Colonic mucosa (tissue), 4 donors: Measurements from ENCODE around the gene CACNA2D2. TPM values are rescaled to one million over a fixed set of nuclear protein-coding genes. Genes with fewer than 3 reads are reported as not detected.

Experiments used
- DNase-seq: peaks from one replicate; pipeline ENCODE4 v3.0.0-alpha.2; 2020
- H3K27ac ChIP-seq: fragments of 200-600 bp; one replicate; pipeline ENCODE4 v1.8.0; 2021
- H3K27me3 ChIP-seq: fragments of 200-600 bp; one replicate; pipeline ENCODE4 v1.8.0; 2021
- H3K36me3 ChIP-seq: fragments of 200-600 bp; one replicate; pipeline ENCODE4 v1.8.0; 2021
- H3K4me1 ChIP-seq: fragments of 200-600 bp; one replicate; pipeline ENCODE4 v1.8.0; 2021; ENCODE audit warnings: mild to moderate bottlenecking
- H3K4me3 ChIP-seq: fragments of 200-600 bp; one replicate; pipeline ENCODE4 v1.8.0; 2021
- H3K9ac ChIP-seq, 2 donors: one replicate each; pipeline ENCODE4 v1.7.0; 2013; ENCODE audit warnings: control low read depth in 2 of 2, low read depth in 2 of 2, low read length in 2 of 2
- H3K9me3 ChIP-seq: fragments of 200-600 bp; one replicate; pipeline ENCODE4 v1.8.0; 2021
- intact Hi-C: fragments of 100-400 bp; cut with DNase I; formaldehyde crosslinking; loops from one replicate; pipeline ENCODE4 v1.14.1; 2022
- total RNA-seq, 2 donors: library from RNA; stranded (reverse); fragmentation: NEBNext Ultra II Directional in 1 of 2; extraction: Animal tissue kit (Norgen Biotek cat#: 25700) in 1 of 2; gene quantifications; one replicate each; pipeline ENCODE4 v1.2.1, GENCODE V29; 2021
- TF ChIP-seq, protein P1 (sequence below): fragments of 200-600 bp; IDR thresholded peaks from one replicate; pipeline ENCODE4 v1.8.0; 2022; ENCODE audit warnings: antibody characterized with exemption, mild to moderate bottlenecking
- donor health status: healthy.
- donor health status: DM: no; HTN: no; CAD: no.
- donor health status: DM: no; HTN: no; CAD: no.

The CACNA2D2 gene
- total RNA-seq, 2 donors from 2014 or later, result 2.4 to 3.3 TPM

GRCh38 chr3:50322115-50322385 lies 181.4 kb downstream of the CACNA2D2 start:
- no peak for DNase-seq
- intact Hi-C loops, result loop anchor here (10.0 kb wide), 1 partner anchor 47 kb away; the partner anchor contains the start of gene LSMEM2
- H3K36me3 ChIP-seq, result no peaks in the 10 kb centered on the region

GRCh38 chr3:50321336-50322114 lies 181.9 kb downstream of the CACNA2D2 start:
- no peaks in the 10 kb centered on the region for H3K36me3 ChIP-seq
- TF ChIP-seq, protein P1, sequence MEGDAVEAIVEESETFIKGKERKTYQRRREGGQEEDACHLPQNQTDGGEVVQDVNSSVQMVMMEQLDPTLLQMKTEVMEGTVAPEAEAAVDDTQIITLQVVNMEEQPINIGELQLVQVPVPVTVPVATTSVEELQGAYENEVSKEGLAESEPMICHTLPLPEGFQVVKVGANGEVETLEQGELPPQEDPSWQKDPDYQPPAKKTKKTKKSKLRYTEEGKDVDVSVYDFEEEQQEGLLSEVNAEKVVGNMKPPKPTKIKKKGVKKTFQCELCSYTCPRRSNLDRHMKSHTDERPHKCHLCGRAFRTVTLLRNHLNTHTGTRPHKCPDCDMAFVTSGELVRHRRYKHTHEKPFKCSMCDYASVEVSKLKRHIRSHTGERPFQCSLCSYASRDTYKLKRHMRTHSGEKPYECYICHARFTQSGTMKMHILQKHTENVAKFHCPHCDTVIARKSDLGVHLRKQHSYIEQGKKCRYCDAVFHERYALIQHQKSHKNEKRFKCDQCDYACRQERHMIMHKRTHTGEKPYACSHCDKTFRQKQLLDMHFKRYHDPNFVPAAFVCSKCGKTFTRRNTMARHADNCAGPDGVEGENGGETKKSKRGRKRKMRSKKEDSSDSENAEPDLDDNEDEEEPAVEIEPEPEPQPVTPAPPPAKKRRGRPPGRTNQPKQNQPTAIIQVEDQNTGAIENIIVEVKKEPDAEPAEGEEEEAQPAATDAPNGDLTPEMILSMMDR, result peak; percentile 31
- H3K27me3 ChIP-seq, result no peaks in the 10 kb centered on the region
- H3K9me3 ChIP-seq, result no peaks in the 10 kb centered on the region
- intact Hi-C loops, result loop anchor here (10.0 kb wide), 1 partner anchor 47 kb away; the partner anchor contains the start of gene LSMEM2
- peak overlapping the region; percentile 66 for H3K4me3 ChIP-seq
- H3K4me1 ChIP-seq, result peaks cover 34% of the 10 kb centered on the region
- peak overlapping the region; percentile 72 to 91 for H3K9ac ChIP-seq
- peak overlapping the region; percentile 81 for H3K27ac ChIP-seq
- DNase-seq, result peak; percentile 89

More at GRCh38 chr3:50322115-50322385, 181.4 kb downstream of the CACNA2D2 start:
- no peaks in the 10 kb centered on the region for H3K9me3 ChIP-seq
- peak overlapping the region; percentile 81 for H3K27ac ChIP-seq
- H3K9ac ChIP-seq, result peak overlapping the region; percentile 70 to 91
- peak overlapping the region; percentile 66 for H3K4me3 ChIP-seq
- TF ChIP-seq, protein P1, result no peak
- peaks cover 36% of the 10 kb centered on the region for H3K4me1 ChIP-seq
- no peaks in the 10 kb centered on the region for H3K27me3 ChIP-seq

- peaks cover 38% of the 10 kb centered on the region for H3K4me1 ChIP-seq
- peak overlapping the region; percentile 66 for H3K4me3 ChIP-seq
- no peaks in the 10 kb centered on the region for H3K36me3 ChIP-seq
- TF ChIP-seq, protein P1, result no peak
- H3K27me3 ChIP-seq, result no peaks in the 10 kb centered on the region
- peak overlapping the region; percentile 72 to 91 for H3K9ac ChIP-seq
- H3K9me3 ChIP-seq, result no peaks in the 10 kb centered on the region
- DNase-seq, result peak; percentile 80
- intact Hi-C loops, result loop anchor here (10.0 kb wide), 1 partner anchor 46 kb away; the partner anchor contains the start of gene LSMEM2
- peak overlapping the region; percentile 81 for H3K27ac ChIP-seq
These were observed 182.5 kb downstream of the CACNA2D2 start for GRCh38 chr3:50320853-50321335.

DNA sequence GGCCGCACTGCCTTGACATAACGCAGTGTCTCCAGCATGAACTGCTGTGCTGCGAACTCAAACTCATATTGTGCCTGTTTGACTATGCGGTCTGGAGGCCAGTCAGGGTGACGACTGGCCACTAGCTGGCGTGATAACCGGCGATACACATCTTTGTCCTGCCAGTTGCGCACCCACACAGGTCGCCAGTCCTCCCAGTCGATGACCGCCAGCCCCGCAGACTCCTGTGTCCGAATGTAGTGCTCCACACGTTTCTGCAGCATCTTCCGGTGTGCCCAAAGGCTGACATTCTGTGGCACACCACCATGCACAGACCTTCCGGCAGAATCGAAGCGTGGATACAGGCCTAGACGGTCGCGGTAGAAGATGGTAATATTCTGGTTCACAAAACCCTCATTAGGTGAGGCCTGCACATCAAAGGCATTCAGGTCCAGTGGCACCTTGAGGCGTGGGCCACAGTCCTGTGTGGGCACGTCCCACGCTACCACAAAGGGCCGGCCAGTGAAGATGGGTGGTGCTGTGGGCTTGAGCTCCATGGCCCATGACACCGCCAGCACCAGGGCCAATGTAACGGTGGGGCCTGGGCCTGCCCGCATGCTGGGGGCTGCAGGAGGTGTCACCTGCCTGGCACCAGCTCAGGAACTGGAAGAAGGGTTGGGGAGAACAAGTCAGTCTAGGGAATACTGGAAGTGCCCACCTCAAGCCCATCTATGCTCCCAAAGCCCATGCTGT lies 183.4 kb downstream of the CACNA2D2 start:
- Histone ChIP-seq H3K27ac (peak overlapping the region; percentile 81), H3K4me1 (peaks cover 38% of the 10 kb centered on the region), H3K36me3 (no peaks in the 10 kb centered on the region), H3K9ac (peak overlapping the region; percentile 72 to 91), H3K9me3 (no peaks in the 10 kb centered on the region), H3K27me3 (no peaks in the 10 kb centered on the region), H3K4me3 (peak overlapping the region; percentile 66)
- DNase-seq, result no peak
- TF ChIP-seq, protein P1, result no peak
- intact Hi-C loops, result loop anchor here (10.0 kb wide), 1 partner anchor 45 kb away; the partner anchor contains the start of gene LSMEM2

- no peaks in the 10 kb centered on the region for H3K27me3 ChIP-seq
- no peaks in the 10 kb centered on the region for H3K36me3 ChIP-seq
- DNase-seq, result no peak
- H3K9me3 ChIP-seq, result no peaks in the 10 kb centered on the region
- H3K4me1 ChIP-seq, result peaks cover 38% of the 10 kb centered on the region
- intact Hi-C loops, result no loop called here
- peak overlapping the region in 1 of 2 donors; percentile 91 for H3K9ac ChIP-seq
- H3K4me3 ChIP-seq, result no peak overlapping the region
- no peak overlapping the region for H3K27ac ChIP-seq
- TF ChIP-seq, protein P1, result no peak
These were observed 184.1 kb downstream of the CACNA2D2 start for GRCh38 chr3:50319181-50319893.
